ENCODE results near the gene ACLY.

- TF ChIP-seq POLR2A (IDR thresholded peaks at IDR 0.05) (no peak), CTCF (IDR thresholded peaks at IDR 0.05) (no peak)
Measured at GRCh38 chr17:41869426-41869825, 49.3 kb downstream of the ACLY start.
